GM12874 (cell line): ENCODE measurements around the gene PPP2R3A.

ENCODE experiments used
- CTCF ChIP-seq: IDR thresholded peaks from 2 replicates; pipeline ENCODE4 v1.5.1; 2011; ENCODE audit warnings: low read depth, mild to moderate bottlenecking, control low read depth, low read length, moderate library complexity; ENCODE audit not compliant: insufficient read depth

Gene PPP2R3A

GRCh38 chr3:136195258-136196063 is 229.9 kb downstream of the PPP2R3A start:
- TF ChIP-seq CTCF, result no peak

GRCh38 chr3:136196064-136196400 is 230.5 kb downstream of the PPP2R3A start, which contains the start of gene MSL2:
Gene MSL2 (minus strand): TSS chr3:136196335. CDS start chr3:136195113, 1,222 bp downstream.
- TF ChIP-seq CTCF, result no peak

GRCh38 chr3:136196401-136197158 is 231.1 kb downstream of the PPP2R3A start:
- no peak for TF ChIP-seq CTCF

- TF ChIP-seq CTCF, result no peak
Measured at GRCh38 chr3:136197159-136197793, 231.7 kb downstream of the PPP2R3A start.
